Endothelial cell of umbilical vein (primary cell): ENCODE results near the gene CSMD2.

Source experiments
- EZH2 ChIP-seq: IDR thresholded peaks from 2 replicates; pipeline ENCODE4 v1.6.1; 2012; ENCODE audit warnings: borderline replicate concordance, low read depth, mild to moderate bottlenecking, moderate library complexity, low read length, inconsistent platforms; ENCODE audit not compliant: severe bottlenecking
- MAX ChIP-seq: IDR thresholded peaks from 2 replicates; pipeline ENCODE4 v1.6.1; 2011; ENCODE audit not compliant: insufficient read depth, insufficient read length
- POLR2A ChIP-seq: IDR thresholded peaks from 2 replicates; pipeline ENCODE4 v1.6.1; 2012; ENCODE audit warnings: low read depth, mild to moderate bottlenecking, control low read depth, low read length
- POLR2AphosphoS5 ChIP-seq: IDR thresholded peaks from 2 replicates; pipeline ENCODE4 v1.6.1; 2012; ENCODE audit warnings: low read depth, mild to moderate bottlenecking, control low read depth, low read length, moderate library complexity; ENCODE audit not compliant: insufficient read depth
- TF ChIP-seq, protein P1 (sequence below), 2 donors: IDR thresholded peaks; 1 replicate in 1 of 2; 2 replicates in 1 of 2; pipeline ENCODE4 v1.5.1; 2011; ENCODE audit warnings: low read length in 2 of 2, mild to moderate bottlenecking in 2 of 2, moderate library complexity in 2 of 2, control low read depth in 1 of 2, inconsistent platforms in 1 of 2, low read depth in 1 of 2; ENCODE audit not compliant: insufficient read depth in 1 of 2; ENCODE audit errors: extremely low read depth in 1 of 2

- TF ChIP-seq, protein P1, sequence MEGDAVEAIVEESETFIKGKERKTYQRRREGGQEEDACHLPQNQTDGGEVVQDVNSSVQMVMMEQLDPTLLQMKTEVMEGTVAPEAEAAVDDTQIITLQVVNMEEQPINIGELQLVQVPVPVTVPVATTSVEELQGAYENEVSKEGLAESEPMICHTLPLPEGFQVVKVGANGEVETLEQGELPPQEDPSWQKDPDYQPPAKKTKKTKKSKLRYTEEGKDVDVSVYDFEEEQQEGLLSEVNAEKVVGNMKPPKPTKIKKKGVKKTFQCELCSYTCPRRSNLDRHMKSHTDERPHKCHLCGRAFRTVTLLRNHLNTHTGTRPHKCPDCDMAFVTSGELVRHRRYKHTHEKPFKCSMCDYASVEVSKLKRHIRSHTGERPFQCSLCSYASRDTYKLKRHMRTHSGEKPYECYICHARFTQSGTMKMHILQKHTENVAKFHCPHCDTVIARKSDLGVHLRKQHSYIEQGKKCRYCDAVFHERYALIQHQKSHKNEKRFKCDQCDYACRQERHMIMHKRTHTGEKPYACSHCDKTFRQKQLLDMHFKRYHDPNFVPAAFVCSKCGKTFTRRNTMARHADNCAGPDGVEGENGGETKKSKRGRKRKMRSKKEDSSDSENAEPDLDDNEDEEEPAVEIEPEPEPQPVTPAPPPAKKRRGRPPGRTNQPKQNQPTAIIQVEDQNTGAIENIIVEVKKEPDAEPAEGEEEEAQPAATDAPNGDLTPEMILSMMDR (IDR thresholded peaks at IDR 0.05; ENCODE audit: extremely low read depth in 1 of 2, insufficient read depth in 1 of 2, low read depth in 1 of 2, low read length in 2 of 2): no peak
- TF ChIP-seq POLR2A (no peak), POLR2AphosphoS5 (no peak), EZH2 (no peak), MAX (no peak)
Observed at GRCh38 chr1:33825506-33825905, 339.5 kb downstream of the CSMD2 start.
